PC-3 (cell line): ENCODE data around the gene CD164L2.

ENCODE experiments used
- EZH2 ChIP-seq: fragments of 300-600 bp; sonication (generic); IDR thresholded peaks from one replicate; pipeline ENCODE4 v1.6.1; 2017; ENCODE audit warnings: antibody characterized with exemption, mild to moderate bottlenecking, low read length; ENCODE audit not compliant: unreplicated experiment
- EZH2phosphoT487 ChIP-seq: fragments of 300-600 bp; sonication (generic); IDR thresholded peaks from 2 replicates; pipeline ENCODE4 v1.6.1; 2018; ENCODE audit warnings: mild to moderate bottlenecking, antibody characterized with exemption, low read length, borderline replicate concordance
- TF ChIP-seq, protein P1 (sequence below): fragments of 300-600 bp; sonication (generic); conservative IDR thresholded peaks from 2 replicates; pipeline ENCODE4 v1.5.1; 2017; ENCODE audit warnings: antibody characterized with exemption, low read depth, mild to moderate bottlenecking, low read length

- TF ChIP-seq EZH2phosphoT487 (no peak), EZH2 (no peak)
- TF ChIP-seq, protein P1, sequence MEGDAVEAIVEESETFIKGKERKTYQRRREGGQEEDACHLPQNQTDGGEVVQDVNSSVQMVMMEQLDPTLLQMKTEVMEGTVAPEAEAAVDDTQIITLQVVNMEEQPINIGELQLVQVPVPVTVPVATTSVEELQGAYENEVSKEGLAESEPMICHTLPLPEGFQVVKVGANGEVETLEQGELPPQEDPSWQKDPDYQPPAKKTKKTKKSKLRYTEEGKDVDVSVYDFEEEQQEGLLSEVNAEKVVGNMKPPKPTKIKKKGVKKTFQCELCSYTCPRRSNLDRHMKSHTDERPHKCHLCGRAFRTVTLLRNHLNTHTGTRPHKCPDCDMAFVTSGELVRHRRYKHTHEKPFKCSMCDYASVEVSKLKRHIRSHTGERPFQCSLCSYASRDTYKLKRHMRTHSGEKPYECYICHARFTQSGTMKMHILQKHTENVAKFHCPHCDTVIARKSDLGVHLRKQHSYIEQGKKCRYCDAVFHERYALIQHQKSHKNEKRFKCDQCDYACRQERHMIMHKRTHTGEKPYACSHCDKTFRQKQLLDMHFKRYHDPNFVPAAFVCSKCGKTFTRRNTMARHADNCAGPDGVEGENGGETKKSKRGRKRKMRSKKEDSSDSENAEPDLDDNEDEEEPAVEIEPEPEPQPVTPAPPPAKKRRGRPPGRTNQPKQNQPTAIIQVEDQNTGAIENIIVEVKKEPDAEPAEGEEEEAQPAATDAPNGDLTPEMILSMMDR, result peak; percentile 65
Measured at GRCh38 chr1:27392096-27392777, 9.1 kb upstream of the CD164L2 start, which contains the start of gene GPR3.
